MM.1S (cell line): ENCODE results near the gene CROCC2.

Experiments used
- EZH2phosphoT487 ChIP-seq: fragments of 300-600 bp; sonication (generic); IDR thresholded peaks from 2 replicates; pipeline ENCODE4 v1.6.1; 2018; ENCODE audit warnings: antibody characterized with exemption, low read length
- TF ChIP-seq, protein P1 (sequence below): fragments of 300-600 bp; sonication (generic); IDR thresholded peaks from 2 replicates; pipeline ENCODE4 v1.5.1; 2016; ENCODE audit warnings: antibody characterized with exemption, low read length, mixed read lengths

GRCh38 chr2:240888890-240889573, 17.1 kb upstream of the CROCC2 start:
- TF ChIP-seq, protein P1, sequence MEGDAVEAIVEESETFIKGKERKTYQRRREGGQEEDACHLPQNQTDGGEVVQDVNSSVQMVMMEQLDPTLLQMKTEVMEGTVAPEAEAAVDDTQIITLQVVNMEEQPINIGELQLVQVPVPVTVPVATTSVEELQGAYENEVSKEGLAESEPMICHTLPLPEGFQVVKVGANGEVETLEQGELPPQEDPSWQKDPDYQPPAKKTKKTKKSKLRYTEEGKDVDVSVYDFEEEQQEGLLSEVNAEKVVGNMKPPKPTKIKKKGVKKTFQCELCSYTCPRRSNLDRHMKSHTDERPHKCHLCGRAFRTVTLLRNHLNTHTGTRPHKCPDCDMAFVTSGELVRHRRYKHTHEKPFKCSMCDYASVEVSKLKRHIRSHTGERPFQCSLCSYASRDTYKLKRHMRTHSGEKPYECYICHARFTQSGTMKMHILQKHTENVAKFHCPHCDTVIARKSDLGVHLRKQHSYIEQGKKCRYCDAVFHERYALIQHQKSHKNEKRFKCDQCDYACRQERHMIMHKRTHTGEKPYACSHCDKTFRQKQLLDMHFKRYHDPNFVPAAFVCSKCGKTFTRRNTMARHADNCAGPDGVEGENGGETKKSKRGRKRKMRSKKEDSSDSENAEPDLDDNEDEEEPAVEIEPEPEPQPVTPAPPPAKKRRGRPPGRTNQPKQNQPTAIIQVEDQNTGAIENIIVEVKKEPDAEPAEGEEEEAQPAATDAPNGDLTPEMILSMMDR: no peak
- no peak for TF ChIP-seq EZH2phosphoT487
